Activated naive CD4-positive, alpha-beta T cell treated with anti-CD3 and anti-CD28 coated beads, Interleukin-2, amount 50 U/mL, for 72 hours (primary cell): ENCODE data around the gene ELOVL6. TPM values are rescaled to one million over a fixed set of nuclear protein-coding genes. Genes with fewer than 3 reads are reported as not detected.
"Not testable (repeated sequence)": the region's sequence is repeated elsewhere in the genome, so short reads cannot be mapped to it uniquely, and the experiment has no call there.

Experiments
- ATAC-seq, 2 donors: fragments of 150-1000 bp; cut with Tn5 transposase; 2 replicates each; pipeline ENCODE4 v1.10.0; 2021; ENCODE audit warnings: mild to moderate bottlenecking in 2 of 2, moderate library complexity in 2 of 2
- DNase-seq, 2 donors: peaks; one replicate each; pipeline ENCODE4 v3.0.0; 2021 to 2022; ENCODE audit warnings: low spot score in 2 of 2
- H3K27ac Mint-ChIP-seq, 2 donors: one replicate each; pipeline ENCODE4 v1.8.0; 2022; ENCODE audit warnings: mild to moderate bottlenecking in 2 of 2, mixed read lengths in 2 of 2
- H3K36me3 Mint-ChIP-seq, 2 donors: one replicate each; pipeline ENCODE4 v1.8.0; 2022; ENCODE audit warnings: mixed read lengths in 2 of 2
- H3K9me3 Mint-ChIP-seq, 2 donors: one replicate each; pipeline ENCODE4 v1.8.0; 2022; ENCODE audit warnings: mixed read lengths in 2 of 2
- total RNA-seq, 2 donors: library from RNA; stranded (reverse); gene quantifications; one replicate each; pipeline ENCODE4 v1.2.3, GENCODE V29; 2022

ELOVL6 gene
- total RNA-seq, 2 donors from 2014 or later = 5.6 to 8.9 TPM

DNA sequence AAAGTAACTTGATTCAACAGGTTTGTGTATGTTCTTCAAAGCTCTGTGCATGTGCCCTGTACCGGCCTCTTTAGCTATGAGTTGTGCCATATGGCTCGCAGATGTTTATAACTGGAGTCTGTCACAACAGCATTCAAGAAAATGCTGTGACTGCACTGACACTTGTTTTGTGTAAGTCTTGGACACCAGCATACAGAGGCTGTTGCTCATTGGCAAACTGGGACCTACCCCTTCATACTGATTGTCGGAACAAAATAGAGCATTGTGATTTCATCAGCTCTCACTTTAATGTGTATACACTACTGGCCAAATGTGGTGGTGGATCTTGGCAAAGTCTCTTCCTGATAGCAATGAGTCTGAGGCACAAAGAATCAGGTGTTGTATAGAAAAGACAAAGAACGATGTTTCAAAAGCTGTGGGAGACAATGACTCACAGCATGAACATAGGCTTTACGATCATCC lies 151.8 kb downstream of the ELOVL6 start:
- no peaks in the 10 kb centered on the region for H3K9me3 Mint-ChIP-seq
- ATAC-seq (peak in 1 of 2 donors; percentile 54), DNase-seq (no peak)
- no peaks in the 10 kb centered on the region for H3K36me3 Mint-ChIP-seq
- peak overlapping the region in 1 of 2 donors; percentile 18 for H3K27ac Mint-ChIP-seq

DNA sequence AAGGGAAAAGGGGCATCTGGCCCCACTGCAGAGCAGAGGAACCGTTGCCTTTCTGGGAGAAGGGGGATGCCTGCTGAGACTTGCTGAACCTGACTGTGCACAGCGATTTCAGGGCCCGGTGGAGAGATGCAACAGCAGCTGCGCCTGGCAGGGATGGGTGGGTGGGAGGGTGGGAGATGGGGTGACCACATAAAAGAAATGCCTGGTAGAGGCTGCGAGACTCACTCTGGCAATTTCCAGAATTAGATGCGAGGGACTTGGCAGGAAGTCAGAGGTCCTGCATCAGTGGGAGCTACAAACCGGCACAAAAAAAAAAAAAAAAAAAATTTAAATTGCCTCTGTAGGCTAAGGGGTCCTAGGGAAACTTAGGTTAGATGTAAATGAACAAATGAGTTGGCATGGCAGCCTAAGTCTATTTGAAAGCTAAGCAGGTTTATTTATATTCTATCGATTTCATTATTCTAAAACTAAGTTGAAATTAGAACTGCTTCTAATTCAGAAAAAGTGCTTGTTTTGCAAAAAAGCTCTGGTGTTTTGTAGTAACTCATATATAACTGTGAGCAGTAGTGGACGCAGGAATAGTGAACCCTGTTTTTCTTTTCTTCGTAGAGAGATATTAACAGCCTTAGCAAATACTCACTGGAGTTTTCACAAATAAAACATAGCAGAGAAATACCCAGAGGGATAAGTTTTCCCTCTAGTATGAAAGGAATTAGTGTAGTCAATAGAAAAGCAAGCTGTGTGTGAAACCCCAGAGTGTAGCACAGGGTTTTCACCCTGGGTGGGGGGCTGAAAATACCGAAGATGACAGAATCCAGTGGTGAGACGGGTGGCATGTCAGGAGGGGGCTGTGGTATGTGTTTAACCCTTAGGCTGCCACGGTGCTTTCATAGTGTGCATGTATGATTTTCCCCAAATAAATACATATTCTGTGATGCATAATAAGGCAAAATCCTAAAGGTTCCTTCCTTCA lies 155.6 kb downstream of the ELOVL6 start:
- H3K36me3 Mint-ChIP-seq = no peaks in the 10 kb centered on the region
- no peak for ATAC-seq
- H3K27ac Mint-ChIP-seq = no peak overlapping the region
- no peak for DNase-seq
- no peaks in the 10 kb centered on the region for H3K9me3 Mint-ChIP-seq

GRCh38 chr4:110041735-110042134 lies 156.7 kb downstream of the ELOVL6 start:
- no peaks in the 10 kb centered on the region for H3K9me3 Mint-ChIP-seq

GRCh38 chr4:110039164-110039563 lies 159.3 kb downstream of the ELOVL6 start:
- not testable (repeated sequence) for H3K9me3 Mint-ChIP-seq, H3K36me3 Mint-ChIP-seq, DNase-seq, H3K27ac Mint-ChIP-seq, ATAC-seq

More at GRCh38 chr4:110041735-110042134, 156.7 kb downstream of the ELOVL6 start:
- ATAC-seq (no peak), DNase-seq (no peak)
- Mint-ChIP-seq H3K36me3 (no peaks in the 10 kb centered on the region), H3K27ac (no peak overlapping the region)

DNA sequence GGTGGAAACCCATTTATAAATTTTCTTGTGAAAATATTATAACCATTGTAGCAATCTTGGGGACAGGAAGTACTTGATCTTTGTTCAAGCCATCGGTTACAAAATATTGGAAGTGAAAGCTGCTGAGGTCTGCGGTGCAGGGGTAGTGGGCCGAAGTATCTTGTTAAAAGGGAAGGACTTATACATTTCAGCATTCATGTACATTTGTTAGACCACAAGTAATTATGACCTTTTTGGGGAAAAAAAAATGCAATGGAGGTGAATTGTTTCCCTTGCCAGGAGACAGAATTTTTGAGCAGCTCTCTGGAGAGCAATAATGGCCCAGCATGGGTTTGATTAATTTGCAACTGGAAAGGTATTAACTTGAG lies 164.4 kb downstream of the ELOVL6 start:
- no peak overlapping the region for H3K27ac Mint-ChIP-seq
- no peak for ATAC-seq
- peaks cover 4 to 10% of the 10 kb centered on the region in 2 donors for H3K36me3 Mint-ChIP-seq
- peaks cover 0 to 8% of the 10 kb centered on the region in 2 donors for H3K9me3 Mint-ChIP-seq
- DNase-seq = no peak

DNA sequence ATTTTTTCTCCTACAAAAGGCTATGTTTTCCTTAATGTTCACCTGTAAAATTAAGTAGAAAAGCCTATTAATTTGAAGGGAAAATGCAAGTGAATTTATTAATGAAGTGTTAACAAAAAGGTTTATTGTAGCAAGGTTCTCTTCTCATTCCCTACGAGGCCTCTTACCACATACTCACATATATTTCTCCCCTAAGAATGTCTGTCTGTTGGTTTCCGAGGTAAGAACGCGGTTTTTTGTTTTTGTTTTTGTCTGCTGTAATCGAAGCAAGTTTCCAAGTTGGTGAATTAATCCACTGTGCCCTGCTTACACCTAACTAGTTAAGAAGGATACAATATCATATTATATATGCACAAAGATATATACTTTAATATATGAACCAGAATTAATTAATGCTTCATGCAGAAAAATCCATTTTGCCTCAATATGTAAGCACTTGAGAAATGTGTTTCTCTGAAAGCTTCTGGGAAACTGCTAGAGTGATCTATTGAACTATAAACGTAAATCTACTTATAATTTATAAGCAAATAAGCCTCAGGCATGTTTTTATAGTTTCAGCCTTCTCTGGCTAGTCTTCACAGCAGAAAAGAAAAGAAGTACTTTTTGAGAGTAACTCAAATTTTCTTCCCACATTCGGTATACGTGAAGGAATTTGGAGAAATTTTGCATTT lies 164.9 kb downstream of the ELOVL6 start:
- Mint-ChIP-seq H3K36me3 (peaks cover 4 to 10% of the 10 kb centered on the region in 2 donors), H3K9me3 (peaks cover 0 to 8% of the 10 kb centered on the region in 2 donors), H3K27ac (no peak overlapping the region)
- ATAC-seq = no peak
- DNase-seq = no peak

DNA sequence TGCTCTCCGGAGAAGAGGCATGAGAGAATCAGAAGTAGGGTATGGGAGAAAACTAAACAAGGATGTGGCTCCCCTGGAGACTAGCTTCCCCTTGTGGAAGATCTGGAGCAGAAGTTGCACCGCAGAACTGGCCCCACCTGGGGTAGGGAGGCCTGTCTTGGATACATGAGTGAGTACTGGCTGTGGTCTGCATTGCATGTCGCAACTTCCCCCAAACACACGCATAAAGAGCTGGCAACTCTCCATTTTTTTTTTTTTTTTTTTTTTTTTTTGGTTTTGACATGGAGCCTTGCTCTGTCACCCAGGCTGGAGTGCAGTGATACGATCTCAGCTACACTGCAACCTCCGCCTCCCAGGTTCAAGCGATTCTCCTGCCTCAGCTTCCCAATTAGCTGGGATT lies 165.8 kb downstream of the ELOVL6 start:
- ATAC-seq (no peak), DNase-seq (no peak)
- Mint-ChIP-seq H3K27ac (no peak overlapping the region), H3K36me3 (peaks cover 4 to 10% of the 10 kb centered on the region in 2 donors), H3K9me3 (peaks cover 0 to 8% of the 10 kb centered on the region in 2 donors)

DNA sequence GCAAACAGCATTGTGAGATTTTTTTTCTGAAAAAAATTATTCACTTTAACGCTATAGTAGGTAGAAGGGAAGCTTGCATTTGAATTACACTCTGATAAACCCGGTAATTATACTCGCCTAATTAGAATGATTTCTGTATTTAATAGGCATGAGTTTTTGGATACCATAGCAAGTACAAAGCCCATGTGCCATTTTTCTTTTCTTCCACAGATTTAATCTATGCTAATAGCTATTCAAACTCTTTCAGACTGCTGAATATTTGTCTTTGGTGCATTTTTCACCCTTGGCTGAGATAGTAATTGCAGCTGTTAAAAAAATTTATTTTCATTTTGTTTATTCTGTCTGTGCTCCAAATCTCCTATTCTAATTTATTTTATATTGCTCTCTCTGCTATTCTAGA lies 172.7 kb downstream of the ELOVL6 start:
- Mint-ChIP-seq H3K36me3 (peaks cover 3% of the 10 kb centered on the region in 2 donors), H3K27ac (no peak overlapping the region), H3K9me3 (peaks cover 0 to 3% of the 10 kb centered on the region in 2 donors)
- no peak for DNase-seq
- ATAC-seq = no peak

DNA sequence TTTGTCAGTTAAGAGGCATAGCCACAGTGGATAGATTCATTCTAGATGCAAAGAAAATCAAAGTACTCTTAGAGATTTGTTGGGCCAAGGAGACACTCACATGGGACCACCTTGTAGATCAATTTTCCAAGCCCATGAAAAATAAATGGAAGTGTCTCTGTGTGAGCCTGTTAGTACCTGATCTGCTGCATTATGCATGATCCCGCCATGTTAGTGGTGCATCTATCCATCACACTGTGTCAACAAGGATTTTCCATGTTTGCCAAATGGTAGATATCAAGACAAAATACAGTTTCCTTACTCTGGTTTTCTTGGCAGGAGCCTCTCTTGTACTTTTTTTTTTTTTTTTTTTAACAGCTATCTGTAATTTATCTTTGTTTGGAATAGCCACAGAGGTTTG lies 173.4 kb downstream of the ELOVL6 start:
- ATAC-seq (no peak), DNase-seq (no peak)
- Mint-ChIP-seq H3K9me3 (no peaks in the 10 kb centered on the region), H3K36me3 (no peaks in the 10 kb centered on the region), H3K27ac (no peak overlapping the region)

GRCh38 chr4:110022457-110022856 lies 176.0 kb downstream of the ELOVL6 start:
- H3K27ac Mint-ChIP-seq = no peak overlapping the region
- H3K9me3 Mint-ChIP-seq = no peaks in the 10 kb centered on the region
- DNase-seq (no peak), ATAC-seq (no peak)
- no peaks in the 10 kb centered on the region for H3K36me3 Mint-ChIP-seq

DNA sequence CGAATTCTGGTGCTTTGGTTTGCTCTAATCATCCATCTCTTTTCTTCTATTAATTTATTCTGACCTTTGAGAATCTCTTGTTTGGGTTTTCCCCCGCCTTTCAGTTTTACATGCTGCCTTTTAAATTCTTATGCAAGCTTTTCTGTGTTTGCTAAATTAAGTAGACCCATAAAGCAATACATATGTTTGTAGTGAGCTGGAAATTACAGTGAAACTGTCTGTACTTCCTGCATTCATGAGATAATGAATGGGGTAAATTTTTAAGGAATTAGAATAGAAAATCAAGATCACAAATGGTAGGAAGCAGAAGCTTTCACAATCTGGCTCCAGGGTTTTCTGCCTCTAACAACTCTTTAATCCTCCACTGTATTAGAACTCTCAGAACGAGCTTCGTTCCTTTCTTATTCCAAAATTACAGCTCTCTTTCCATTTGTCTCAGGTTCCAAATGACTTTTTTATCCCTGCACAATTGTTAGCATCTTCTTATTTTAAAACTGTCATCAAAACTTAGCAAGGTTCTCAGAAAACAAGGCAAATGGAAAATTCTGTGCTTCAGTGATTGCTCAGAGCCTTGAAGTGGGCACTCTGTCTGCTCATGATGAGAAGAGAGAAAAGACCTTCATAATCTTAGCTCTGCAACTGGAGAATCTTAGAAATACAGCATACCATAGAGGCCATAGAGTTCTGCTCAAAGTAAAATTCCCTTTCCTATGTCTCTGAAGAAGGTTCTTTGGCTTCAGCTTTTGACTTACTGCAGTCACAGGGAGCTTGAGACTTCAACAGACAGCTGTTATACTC lies 177.6 kb downstream of the ELOVL6 start:
- no peaks in the 10 kb centered on the region for H3K9me3 Mint-ChIP-seq
- no peak for ATAC-seq
- no peak for DNase-seq
- H3K27ac Mint-ChIP-seq = no peak overlapping the region
- H3K36me3 Mint-ChIP-seq = no peaks in the 10 kb centered on the region

- H3K27ac Mint-ChIP-seq = no peak overlapping the region
- ATAC-seq (no peak), DNase-seq (no peak)
- no peaks in the 10 kb centered on the region for H3K36me3 Mint-ChIP-seq
- H3K9me3 Mint-ChIP-seq = no peaks in the 10 kb centered on the region
Observed at GRCh38 chr4:110020139-110020538, 178.3 kb downstream of the ELOVL6 start.

GRCh38 chr4:110019153-110019552 lies 179.3 kb downstream of the ELOVL6 start:
- ATAC-seq (no peak), DNase-seq (no peak)
- Mint-ChIP-seq H3K27ac (no peak overlapping the region), H3K36me3 (no peaks in the 10 kb centered on the region), H3K9me3 (no peaks in the 10 kb centered on the region)

DNA sequence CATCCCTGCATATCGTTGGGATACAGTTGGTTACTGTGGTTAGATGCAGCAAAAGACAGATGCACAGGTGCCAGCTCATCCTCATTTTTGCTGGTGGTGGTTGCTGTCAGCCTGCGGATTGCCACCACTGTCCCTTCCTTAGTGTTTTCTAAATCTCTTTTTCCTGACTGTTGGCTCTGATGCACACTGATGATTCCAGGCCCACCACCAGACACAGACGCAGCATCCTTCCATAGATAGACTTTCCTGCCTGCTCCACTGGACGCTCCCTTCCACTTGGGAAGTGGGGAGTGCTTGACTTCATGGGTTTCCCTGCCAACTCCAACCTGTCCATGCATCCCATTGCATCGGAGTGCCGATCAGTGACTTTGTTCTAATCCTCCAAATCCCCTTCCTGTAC lies 184.2 kb downstream of the ELOVL6 start:
- ATAC-seq = no peak

DNA sequence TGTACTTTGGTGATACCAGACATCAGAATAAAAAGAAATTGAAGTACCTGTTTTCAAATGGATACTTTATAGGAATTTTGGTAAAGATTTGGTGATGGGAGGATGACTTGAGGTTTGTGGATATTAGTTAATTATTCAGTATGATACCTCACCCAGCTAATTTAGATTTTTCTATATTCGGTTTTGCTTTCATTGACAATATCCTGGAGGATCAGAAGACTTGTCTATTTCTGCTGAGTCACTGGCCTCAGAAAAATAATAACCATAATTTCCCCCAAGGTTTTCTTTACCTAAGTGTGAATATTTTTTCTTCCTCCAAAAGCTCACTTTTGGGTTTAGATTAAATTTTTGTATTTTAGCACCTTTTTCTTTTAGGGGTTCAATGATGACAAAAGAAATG lies 185.5 kb downstream of the ELOVL6 start:
- no peak for ATAC-seq
- Mint-ChIP-seq H3K9me3 (no peaks in the 10 kb centered on the region), H3K36me3 (no peaks in the 10 kb centered on the region), H3K27ac (no peak overlapping the region)
- no peak for DNase-seq

More for the DNA sequence above, 184.2 kb downstream of the ELOVL6 start:
- peak overlapping the region in 1 of 2 donors; percentile 66 for H3K27ac Mint-ChIP-seq
- no peak for DNase-seq
- H3K36me3 Mint-ChIP-seq = no peaks in the 10 kb centered on the region
- no peaks in the 10 kb centered on the region for H3K9me3 Mint-ChIP-seq

- Mint-ChIP-seq H3K9me3 (no peaks in the 10 kb centered on the region), H3K36me3 (no peaks in the 10 kb centered on the region), H3K27ac (no peak overlapping the region)
- DNase-seq = no peak
- ATAC-seq = no peak
Observed at GRCh38 chr4:110010797-110011196, 187.6 kb downstream of the ELOVL6 start.

GRCh38 chr4:110009550-110009949 lies 188.9 kb downstream of the ELOVL6 start:
- DNase-seq (no peak), ATAC-seq (no peak)
- H3K36me3 Mint-ChIP-seq = no peaks in the 10 kb centered on the region
- H3K9me3 Mint-ChIP-seq = no peaks in the 10 kb centered on the region
- no peak overlapping the region for H3K27ac Mint-ChIP-seq
